ENCODE results near the gene PHACTR1. TPM values are rescaled to one million over a fixed set of nuclear protein-coding genes. Genes with fewer than 3 reads are reported as not detected.

Gene PHACTR1
- total RNA-seq, 1 experiment from 2014 or later = 4.1 TPM

DNA sequence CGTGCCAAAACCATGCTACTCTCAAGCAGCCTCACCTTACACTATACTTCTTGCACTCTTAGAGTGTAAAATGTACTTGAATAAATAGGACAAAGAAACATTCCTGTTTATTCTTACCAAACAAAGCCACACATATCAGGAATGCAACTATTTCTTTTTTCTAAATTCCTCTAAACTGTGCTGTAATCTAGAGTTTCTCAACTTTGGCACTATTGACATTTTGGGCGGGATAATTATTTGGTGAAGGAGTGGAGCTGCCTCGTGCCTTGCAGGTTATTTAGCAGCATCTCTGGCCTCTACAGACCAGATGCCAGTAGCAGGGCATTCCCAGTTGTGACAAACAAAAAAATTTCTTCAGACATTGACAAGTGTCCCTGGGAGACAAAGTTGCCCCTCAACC, 86.9 kb downstream of the PHACTR1 start:
- no peak for DNase-seq (ENCODE audit: low read depth)

GRCh38 chr6:12804952-12805645, 88.5 kb downstream of the PHACTR1 start:
- DNase-seq (ENCODE audit: low read depth) = peak; percentile 62

DNA sequence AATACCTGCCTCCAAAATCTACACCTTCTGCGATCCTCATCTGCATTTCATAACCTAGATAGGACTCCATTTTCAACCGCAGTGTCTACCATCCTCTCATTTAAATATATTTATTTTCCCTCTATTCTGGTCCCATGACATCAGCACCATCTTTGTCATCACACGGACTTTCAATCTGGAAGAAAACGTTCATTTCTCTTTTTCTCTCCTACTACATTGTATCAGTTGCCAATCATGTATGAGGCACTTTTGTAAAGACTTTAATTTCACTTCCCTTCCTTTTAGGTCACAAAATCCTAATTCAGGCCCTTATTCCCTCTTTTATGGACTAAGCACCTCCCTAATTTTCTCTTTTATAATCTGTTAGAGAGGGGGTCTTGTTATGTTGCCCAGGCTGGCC, 89.6 kb downstream of the PHACTR1 start:
- no peak for DNase-seq (ENCODE audit: low read depth)

GRCh38 chr6:12806796-12807195, 90.2 kb downstream of the PHACTR1 start:
- no peak for DNase-seq (ENCODE audit: low read depth)

DNA sequence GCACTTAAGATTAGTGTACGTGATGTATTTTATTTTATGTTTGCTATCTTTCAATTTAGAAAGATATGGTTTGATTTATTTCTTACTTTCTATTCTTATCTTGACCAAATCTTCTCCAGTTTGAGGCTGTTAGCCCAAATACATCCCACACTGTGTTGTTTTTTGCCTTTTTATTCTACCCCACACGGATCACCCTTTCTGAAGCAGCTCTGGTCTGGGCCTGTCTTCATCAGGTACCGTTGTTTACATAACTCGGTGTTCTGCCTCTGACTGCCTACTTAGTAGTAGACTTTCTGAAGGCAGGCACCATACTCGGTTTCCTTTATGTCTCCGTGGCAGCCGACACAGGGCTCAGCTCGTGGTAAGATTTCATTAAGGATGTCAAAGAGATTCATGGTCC, 95.0 kb downstream of the PHACTR1 start:
- no peak for DNase-seq (ENCODE audit: low read depth)

DNA sequence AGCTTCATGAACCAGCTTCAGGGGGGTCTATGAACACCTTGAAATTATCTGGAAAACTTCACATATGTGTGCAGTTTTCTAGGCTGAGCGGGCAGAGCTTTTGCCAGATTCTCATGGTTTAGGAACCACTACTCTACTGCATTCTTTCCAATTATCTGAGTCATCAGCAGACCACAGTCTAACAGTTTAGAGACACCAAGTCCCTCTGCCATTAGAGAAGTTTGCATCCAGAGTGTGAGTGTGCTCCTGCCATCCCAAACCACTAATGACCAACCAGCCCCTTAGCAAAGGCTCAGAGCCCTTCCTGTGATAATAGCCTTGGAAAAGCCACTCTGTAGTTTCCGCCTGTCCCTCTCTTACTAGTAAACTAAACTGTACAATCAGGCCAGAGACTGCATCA, 96.8 kb downstream of the PHACTR1 start:
- peak; percentile 92 for DNase-seq (ENCODE audit: low read depth)

- DNase-seq (ENCODE audit: low read depth) = no peak
Measured at GRCh38 chr6:12814015-12814414, 97.4 kb downstream of the PHACTR1 start.

GRCh38 chr6:12815089-12815488, 98.5 kb downstream of the PHACTR1 start:
- DNase-seq (ENCODE audit: low read depth) = no peak

GRCh38 chr6:12815884-12816600, 99.5 kb downstream of the PHACTR1 start:
- DNase-seq (ENCODE audit: low read depth) = peak; percentile 51

DNA sequence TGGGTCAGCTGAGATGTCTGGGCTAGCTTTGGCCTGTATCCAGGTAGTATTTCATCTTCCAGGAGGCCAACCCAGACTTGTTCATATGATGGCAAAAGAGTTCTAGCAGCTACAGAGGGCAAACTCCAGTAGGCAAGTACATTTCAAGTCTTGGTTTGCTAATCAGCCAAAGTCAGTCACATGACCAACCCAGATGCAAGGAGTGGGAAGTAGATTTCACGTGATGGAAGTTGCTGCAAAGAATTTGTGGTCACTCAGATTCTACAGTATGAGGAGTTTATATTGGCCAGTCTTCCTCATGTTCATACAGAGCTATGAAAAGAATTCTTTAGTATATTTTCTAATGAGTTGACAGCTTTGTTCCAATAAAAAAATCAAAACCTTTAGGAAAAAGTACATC, 101.8 kb downstream of the PHACTR1 start:
- DNase-seq (ENCODE audit: low read depth) = no peak

DNA sequence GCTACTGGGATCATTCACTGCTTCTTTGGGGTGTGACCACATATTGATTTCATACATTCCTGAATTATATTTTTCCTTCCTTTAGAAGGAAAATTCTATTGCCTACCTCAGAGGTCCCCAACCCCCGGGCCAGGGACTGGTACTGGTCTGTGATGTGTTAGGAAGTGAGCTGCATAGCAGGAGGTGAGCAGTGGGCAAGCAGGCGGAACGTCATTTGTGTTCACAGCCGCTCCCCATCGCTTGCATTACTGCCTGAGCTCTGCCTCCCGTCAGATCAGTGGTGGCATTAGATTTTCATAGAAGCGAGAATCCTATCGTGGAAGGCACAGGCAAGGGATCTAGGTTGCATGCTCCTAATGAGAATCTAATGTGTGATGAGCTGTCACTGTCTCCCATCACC, 107.3 kb downstream of the PHACTR1 start:
- DNase-seq (ENCODE audit: low read depth) = no peak

DNA sequence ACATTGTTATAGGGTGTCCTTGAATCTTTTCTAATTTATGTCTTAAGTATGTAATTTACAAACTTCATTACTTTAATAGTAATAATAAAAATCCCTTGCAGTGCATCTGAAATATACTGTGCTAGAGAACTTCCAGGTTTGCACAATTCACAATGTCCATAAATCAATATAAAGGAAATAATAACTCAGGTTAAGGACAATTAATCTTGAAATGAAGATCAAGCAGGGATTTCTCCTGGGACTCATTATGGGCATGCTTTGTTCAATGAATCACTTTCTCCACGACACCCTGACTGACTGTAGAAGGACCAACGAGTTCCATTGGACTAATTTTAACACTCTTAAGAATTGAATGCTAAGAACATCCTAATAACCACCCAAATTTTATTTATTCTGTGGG, 110.0 kb downstream of the PHACTR1 start:
- DNase-seq (ENCODE audit: low read depth) = no peak

DNA sequence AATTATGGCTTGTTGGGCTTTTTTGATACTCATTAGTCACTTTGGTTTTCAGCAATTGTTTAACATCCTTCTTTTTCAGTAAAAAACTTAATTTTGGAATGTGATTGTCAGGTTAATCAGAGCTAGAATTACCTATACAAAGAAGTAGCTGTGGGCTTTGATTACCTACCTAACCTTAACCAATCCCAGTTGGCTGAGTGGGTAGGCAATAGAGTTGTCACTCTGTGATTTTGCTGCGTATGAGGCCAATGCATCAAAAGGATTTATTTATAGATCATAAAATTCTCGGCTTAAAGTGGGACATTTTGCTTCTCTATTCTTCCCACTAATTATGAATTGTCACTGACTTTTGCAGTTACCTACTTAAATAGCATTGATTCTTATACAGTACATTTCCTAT, 111.4 kb downstream of the PHACTR1 start:
- no peak for DNase-seq (ENCODE audit: low read depth)

DNA sequence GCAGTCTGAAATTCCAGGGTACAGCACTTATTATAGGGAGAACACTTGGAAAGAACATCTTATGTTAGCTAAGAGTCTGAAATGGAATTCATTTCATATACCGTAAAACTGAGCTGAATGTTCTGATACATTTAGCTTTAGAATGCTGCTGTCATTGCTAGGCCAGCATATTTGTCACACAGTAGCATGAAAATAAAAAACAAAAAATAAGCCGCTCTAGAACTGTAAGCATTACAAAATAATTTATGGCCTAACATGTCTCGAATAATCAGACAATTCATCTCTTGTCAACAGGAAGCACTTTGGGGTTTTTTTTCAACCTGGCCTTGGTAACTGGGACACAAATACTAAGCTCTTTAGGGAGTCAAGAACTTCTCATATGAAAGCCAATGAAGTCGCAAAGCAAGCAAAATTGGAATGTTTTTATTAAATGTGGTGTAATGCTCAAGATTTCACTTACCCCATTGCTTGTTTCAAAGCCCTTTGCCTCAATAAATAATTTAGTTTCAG, 115.7 kb downstream of the PHACTR1 start:
- DNase-seq (ENCODE audit: low read depth) = no peak

GRCh38 chr6:12836009-12836408, 119.4 kb downstream of the PHACTR1 start:
- no peak for DNase-seq (ENCODE audit: low read depth)

DNA sequence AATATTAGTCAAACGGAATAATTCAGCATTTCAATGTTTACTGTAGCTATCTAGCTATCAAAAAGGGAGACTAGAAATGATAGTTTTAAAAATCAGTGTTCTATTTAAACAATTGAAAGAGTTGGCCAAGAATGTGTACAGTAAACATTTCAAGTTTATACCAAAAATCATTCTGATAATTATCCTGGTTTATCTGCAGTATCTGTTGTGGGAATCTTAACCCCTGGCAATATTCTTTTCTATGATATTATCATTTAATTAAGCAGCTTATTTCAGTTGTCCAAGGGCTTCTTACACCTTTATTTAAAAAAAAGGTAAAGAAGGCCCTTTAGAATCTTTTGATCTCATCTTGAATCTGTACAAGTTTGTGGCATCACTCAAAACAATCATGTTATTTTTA, 125.1 kb downstream of the PHACTR1 start:
- no peak for DNase-seq (ENCODE audit: low read depth)

GRCh38 chr6:12842114-12842513, 125.5 kb downstream of the PHACTR1 start:
- DNase-seq (ENCODE audit: low read depth) = no peak

DNA sequence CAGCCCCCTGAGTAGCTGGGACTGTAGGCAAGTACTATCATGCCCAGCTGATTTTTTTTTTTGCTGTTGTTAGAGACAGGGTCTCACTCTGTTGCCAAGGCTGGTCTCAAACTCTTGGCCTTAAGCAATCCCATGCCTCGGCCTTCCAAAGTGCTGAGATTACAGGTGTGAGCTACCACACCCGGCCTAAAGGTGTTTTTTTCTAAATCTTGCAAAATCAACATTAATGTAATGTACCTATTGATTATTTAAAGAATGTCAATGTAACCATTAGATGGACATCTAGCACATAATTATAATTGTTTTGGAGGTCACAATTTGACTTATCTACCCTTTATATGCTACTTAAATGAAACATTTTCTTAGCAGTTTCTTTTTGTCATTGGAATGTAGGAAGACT, 126.1 kb downstream of the PHACTR1 start:
- DNase-seq (ENCODE audit: low read depth) = no peak

- peak; percentile 23 for DNase-seq (ENCODE audit: low read depth)
Measured at GRCh38 chr6:12844284-12845223, 128.0 kb downstream of the PHACTR1 start.

DNA sequence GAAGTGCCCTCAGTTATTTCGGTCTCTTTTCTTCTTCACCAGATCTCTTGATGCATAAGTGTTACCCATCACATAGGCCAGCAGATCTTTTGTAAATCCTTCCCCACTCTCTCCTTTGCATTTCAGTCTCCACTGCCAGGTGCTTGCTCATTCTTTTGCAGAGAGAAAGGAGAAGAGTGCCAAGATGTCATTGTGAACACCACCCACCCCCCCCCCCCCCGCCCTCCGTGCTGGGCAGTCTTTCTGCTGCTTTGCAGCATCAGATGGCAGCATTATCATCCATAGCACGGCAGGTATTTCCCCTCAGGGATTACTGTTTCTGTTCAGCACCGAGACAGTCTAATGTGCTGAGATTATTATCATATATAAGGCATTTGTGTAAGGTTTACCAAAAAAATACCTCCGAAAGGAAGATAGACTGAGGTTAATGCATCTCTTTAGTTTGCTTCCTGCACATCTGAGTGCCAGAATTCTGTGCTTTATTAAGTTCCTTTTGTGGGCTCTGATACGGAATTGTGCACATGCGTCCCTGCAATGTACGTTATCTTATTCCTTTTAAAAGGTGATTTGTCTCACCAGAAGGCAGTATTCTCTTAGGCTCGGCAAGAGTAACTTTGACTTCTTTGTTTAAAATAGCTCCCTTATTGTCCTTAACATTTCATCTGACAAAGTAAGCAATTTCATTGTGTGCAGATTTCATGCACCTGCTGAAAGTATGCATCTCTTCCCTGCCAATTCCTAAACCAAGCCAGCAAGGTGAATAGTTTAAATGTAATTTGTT, 128.8 kb downstream of the PHACTR1 start:
- DNase-seq (ENCODE audit: low read depth) = no peak

All from Daoy (cell line).